H1 (cell line): ENCODE measurements around the gene TSGA10IP. TPM values are rescaled to one million over a fixed set of nuclear protein-coding genes. Genes with fewer than 3 reads are reported as not detected.

Source experiments
- CTCF ChIA-PET: fragments of 300-600 bp; sonication (Branson Sonifier 250); formaldehyde crosslinking; loops from one replicate; lab custom pipeline; 2021; ENCODE audit not compliant: partially characterized antibody; lab: Charles Lee
- POLR2A ChIA-PET: fragments of 300-600 bp; sonication (Branson Sonifier 250); formaldehyde crosslinking; loops from one replicate; lab custom pipeline; 2021; ENCODE audit warnings: inconsistent platforms; ENCODE audit not compliant: partially characterized antibody; lab: Charles Lee
- DNase-seq, 2 experiments: peaks; one replicate each; pipeline versions ENCODE4 v3.0.0 to v3.0.0-alpha.2; 2010 to 2022; ENCODE audit warnings: low spot score in 2 of 2, low read depth in 1 of 2, mixed read lengths in 1 of 2
- FAIRE-seq: peaks from 2 replicates; lab custom pipeline; 2011; peaks lifted over from hg19 to GRCh38; lab: Jason Lieb, UNC
- H2AFZ ChIP-seq: 2 replicates; pipeline ENCODE4 v1.8.1; 2012; ENCODE audit warnings: low read length, inconsistent platforms
- H2AK5ac ChIP-seq: 2 replicates; pipeline ENCODE4 v1.6.1; 2013; ENCODE audit warnings: low read depth, low read length
- H2BK120ac ChIP-seq: replicated peaks from 2 replicates; pipeline ENCODE3; 2013; ENCODE audit warnings: low read depth, low read length, inconsistent platforms
- H2BK12ac ChIP-seq: 2 replicates; pipeline ENCODE4 v1.6.1; 2013; ENCODE audit warnings: low read depth, low read length
- H2BK15ac ChIP-seq: 2 replicates; pipeline ENCODE4 v1.6.1; 2013; ENCODE audit warnings: low read length
- H2BK20ac ChIP-seq: 2 replicates; pipeline ENCODE4 v1.6.1; 2013; ENCODE audit warnings: low read length
- H2BK5ac ChIP-seq: 2 replicates; pipeline ENCODE4 v1.6.1; 2013; ENCODE audit warnings: low read depth, low read length
- H3K14ac ChIP-seq: 2 replicates; pipeline ENCODE4 v1.6.1; 2013; ENCODE audit warnings: inconsistent platforms; ENCODE audit not compliant: insufficient read length
- H3K18ac ChIP-seq: 2 replicates; pipeline ENCODE4 v1.6.1; 2013; ENCODE audit warnings: low read length; ENCODE audit errors: extremely low read depth
- H3K23ac ChIP-seq: 2 replicates; pipeline ENCODE4 v1.6.1; 2013; ENCODE audit warnings: inconsistent platforms; ENCODE audit not compliant: insufficient read length
- H3K23me2 ChIP-seq: 2 replicates; pipeline ENCODE4 v1.6.1; 2013; ENCODE audit warnings: low read depth, low read length
- H3K27ac ChIP-seq: 2 replicates; pipeline ENCODE4 v1.6.1; 2011; ENCODE audit warnings: low read depth, low read length, inconsistent platforms
- H3K27me3 ChIP-seq, 4 experiments: replicated peaks in 1 of 4; 1 replicate in 1 of 4; 2 replicates in 3 of 4; pipeline versions ENCODE4 v1.6.1 to v1.8.1; 2011 to 2013; ENCODE audit warnings: low read length in 3 of 4, mild to moderate bottlenecking in 3 of 4, inconsistent platforms in 2 of 4, mixed read lengths in 2 of 4, moderate library complexity in 1 of 4; ENCODE audit not compliant: control insufficient read depth in 3 of 4, insufficient read depth in 3 of 4; ENCODE audit errors: extremely low read depth in 1 of 4
- H3K36me3 ChIP-seq, 4 experiments: 2 replicates each; pipeline versions ENCODE4 v1.6.1 to v1.8.1; 2011 to 2013; ENCODE audit warnings: mild to moderate bottlenecking in 4 of 4, low read length in 3 of 4, moderate library complexity in 2 of 4, control low read depth in 1 of 4, inconsistent platforms in 1 of 4; ENCODE audit not compliant: insufficient read depth in 4 of 4, control insufficient read depth in 2 of 4
- H3K4ac ChIP-seq: replicated peaks from 2 replicates; pipeline ENCODE3; 2013; ENCODE audit warnings: low read length, low read depth, mixed read lengths, inconsistent platforms; ENCODE audit not compliant: insufficient read length
- H3K4me1 ChIP-seq, 4 experiments: replicated peaks in 1 of 4; 1 replicate in 1 of 4; 2 replicates in 3 of 4; pipeline versions ENCODE4 v1.6.1 to v1.8.1; 2011 to 2013; ENCODE audit warnings: low read length in 3 of 4, inconsistent platforms in 2 of 4, mixed read lengths in 1 of 4; ENCODE audit not compliant: insufficient read depth in 4 of 4, control insufficient read depth in 3 of 4
- H3K4me2 ChIP-seq, 2 experiments: 2 replicates each; pipeline versions ENCODE4 v1.6.1 to v1.8.1; 2011 to 2013; ENCODE audit warnings: low read depth in 2 of 2, low read length in 2 of 2, control low read depth in 1 of 2, inconsistent platforms in 1 of 2, mild to moderate bottlenecking in 1 of 2; ENCODE audit not compliant: insufficient read depth in 1 of 2
- H3K4me3 ChIP-seq, 4 experiments: fragments of 200-600, 300-600 bp in 1 of 4; sonication (generic), shearing (Covaris generic), sonication (Bioruptor Twin) in 1 of 4; 2 replicates each; pipeline versions ENCODE4 v1.5.1 to v1.8.1; 2011 to 2016; ENCODE audit warnings: low read length in 4 of 4, low read depth in 3 of 4, control low read depth in 2 of 4, inconsistent platforms in 2 of 4, mild to moderate bottlenecking in 2 of 4, mixed read lengths in 1 of 4, moderate library complexity in 1 of 4; ENCODE audit not compliant: insufficient read depth in 2 of 4; ENCODE audit errors: extremely low read depth in 1 of 4
- H3K56ac ChIP-seq: replicated peaks from 2 replicates; pipeline ENCODE3; 2013; ENCODE audit warnings: low read depth, mild to moderate bottlenecking, mixed read lengths, low read length, inconsistent platforms; ENCODE audit not compliant: insufficient read length
- H3K79me1 ChIP-seq: 2 replicates; pipeline ENCODE4 v1.6.1; 2013; ENCODE audit warnings: low read depth, low read length, control low read depth
- H3K79me2 ChIP-seq, 2 experiments: 2 replicates each; pipeline versions ENCODE4 v1.6.1 to v1.8.1; 2012 to 2013; ENCODE audit warnings: low read length in 2 of 2, mild to moderate bottlenecking in 2 of 2, inconsistent platforms in 1 of 2; ENCODE audit not compliant: insufficient read depth in 2 of 2, control insufficient read depth in 1 of 2
- H3K9ac ChIP-seq, 4 experiments: replicated peaks in 1 of 4; 1 replicate in 1 of 4; 2 replicates in 3 of 4; pipeline versions ENCODE4 v1.6.1 to v1.8.1; 2011 to 2013; ENCODE audit warnings: low read depth in 3 of 4, low read length in 3 of 4, control low read depth in 2 of 4, mild to moderate bottlenecking in 2 of 4, moderate library complexity in 2 of 4, inconsistent platforms in 1 of 4; ENCODE audit errors: extremely low read depth in 1 of 4
- H3K9me3 ChIP-seq, 2 experiments: 2 replicates each; pipeline versions ENCODE4 v1.6.1 to v1.8.1; 2012 to 2013; ENCODE audit warnings: mild to moderate bottlenecking in 2 of 2, moderate library complexity in 2 of 2, control low read depth in 1 of 2, inconsistent platforms in 1 of 2, low read depth in 1 of 2, low read length in 1 of 2, mixed read lengths in 1 of 2; ENCODE audit not compliant: insufficient read depth in 2 of 2
- H4K20me1 ChIP-seq, 2 experiments: replicated peaks in 1 of 2; 2 replicates each; pipeline versions ENCODE3 to v1.8.1; 2011 to 2013; ENCODE audit warnings: inconsistent platforms in 2 of 2, low read length in 2 of 2, mild to moderate bottlenecking in 1 of 2; ENCODE audit not compliant: insufficient read depth in 2 of 2, control insufficient read depth in 1 of 2
- H4K5ac ChIP-seq: 2 replicates; pipeline ENCODE4 v1.6.1; 2013; ENCODE audit warnings: low read length, low read depth, mixed read lengths, inconsistent platforms; ENCODE audit not compliant: insufficient read length
- H4K8ac ChIP-seq: 2 replicates; pipeline ENCODE4 v1.8.0; 2013; ENCODE audit warnings: mild to moderate bottlenecking, moderate library complexity, low read length, inconsistent platforms; ENCODE audit not compliant: insufficient read depth; ENCODE audit errors: extremely low read depth
- H4K91ac ChIP-seq: replicated peaks from 2 replicates; pipeline ENCODE3; 2013; ENCODE audit warnings: low read length, mixed read lengths, inconsistent platforms; ENCODE audit not compliant: insufficient read length
- BCL11A ChIP-seq, 2 experiments: IDR thresholded peaks; one replicate each; pipeline ENCODE4 v1.6.1; 2011; ENCODE audit warnings: low read depth in 2 of 2, low read length in 2 of 2, mild to moderate bottlenecking in 2 of 2
- BRCA1 ChIP-seq: IDR thresholded peaks from 2 replicates; pipeline ENCODE4 v1.6.1; 2012; ENCODE audit warnings: low read depth, low read length, improper control_type of control experiment
- CREB1 ChIP-seq: IDR thresholded peaks from 2 replicates; pipeline ENCODE4 v1.6.1; 2012; ENCODE audit warnings: inconsistent platforms
- EGR1 ChIP-seq: IDR thresholded peaks from 2 replicates; pipeline ENCODE4 v1.6.1; 2011; ENCODE audit warnings: low read depth, low read length, borderline replicate concordance
- GABPA ChIP-seq: IDR thresholded peaks from 2 replicates; pipeline ENCODE4 v1.6.1; 2011; ENCODE audit warnings: mild to moderate bottlenecking, low read length, moderate library complexity, borderline replicate concordance; ENCODE audit not compliant: insufficient read depth
- POLR2AphosphoS5 ChIP-seq: IDR thresholded peaks from 2 replicates; pipeline ENCODE4 v1.6.1; 2011; ENCODE audit warnings: low read depth, low read length
- POU5F1 ChIP-seq: IDR thresholded peaks from 2 replicates; pipeline ENCODE4 v1.6.1; 2011; ENCODE audit warnings: low read depth, mild to moderate bottlenecking, low read length, moderate library complexity
- RBBP5 ChIP-seq: IDR thresholded peaks from 2 replicates; pipeline ENCODE4 v1.7.1; 2012; ENCODE audit warnings: low read depth, mild to moderate bottlenecking, inconsistent platforms, low read length, moderate library complexity, borderline replicate concordance
- RXRA ChIP-seq: IDR thresholded peaks from 2 replicates; pipeline ENCODE4 v1.6.1; 2011; ENCODE audit warnings: low read depth, mild to moderate bottlenecking, low read length, moderate library complexity; ENCODE audit not compliant: insufficient read depth
- SAP30 ChIP-seq: fragments of 300-600 bp; sonication (generic); IDR thresholded peaks from 2 replicates; pipeline ENCODE4 v1.7.1; 2012; ENCODE audit warnings: low read length, moderate library complexity, mild to moderate bottlenecking, inconsistent platforms; ENCODE audit not compliant: insufficient read depth, insufficient replicate concordance
- SIRT6 ChIP-seq: IDR thresholded peaks from one replicate; pipeline ENCODE4 v1.7.1; 2012; ENCODE audit warnings: low read length, inconsistent platforms
- TBP ChIP-seq: IDR thresholded peaks from 2 replicates; pipeline ENCODE4 v1.6.1; 2011; ENCODE audit warnings: low read depth, low read length, improper control_type of control experiment
- TCF12 ChIP-seq: IDR thresholded peaks from 2 replicates; pipeline ENCODE4 v1.6.1; 2011; ENCODE audit warnings: low read depth, mild to moderate bottlenecking, low read length
- WGBS, 2 experiments: shearing (Covaris generic) in 1 of 2; methylation state at CpG; one replicate each; pipeline versions ENCODE4 v1.1.6 to v1.1.7; 2013 to 2015; ENCODE audit warnings: low lambda C conversion rate in 2 of 2, mixed read lengths in 2 of 2, inconsistent platforms in 1 of 2, low coverage in 1 of 2, missing lambda C conversion rate in 1 of 2; ENCODE audit not compliant: insufficient replicate concordance in 2 of 2, insufficient coverage in 1 of 2, insufficient read length in 1 of 2; ENCODE audit errors: extremely low coverage in 1 of 2, missing lambda C conversion rate in 1 of 2; 5-methylcytosine and 5-hydroxymethylcytosine counted together
- polyA plus RNA-seq, 7 experiments: library from polyadenylated mRNA; depleted of rRNA in 3 of 7; stranded (reverse) in 5 of 7; unstranded in 2 of 7; fragments of >200 nt in 5 of 7; fragments of 200-250 nt in 2 of 7; gene quantifications; 1 replicate in 5 of 7; 2 replicates in 1 of 7; 4 replicates in 1 of 7; pipeline versions ENCODE4 v1.2.1 to v1.2.3, GENCODE V29; 2011 to 2013; ENCODE audit warnings: missing spikeins in 2 of 7, mixed read lengths in 2 of 7
- total RNA-seq: library from RNA; stranded (reverse); fragmentation: NEBNext Ultra II Directional; extraction: Animal tissue kit (Norgen Biotek cat#: 25700); gene quantifications from 2 replicates; pipeline ENCODE4 v1.2.1, GENCODE V29; 2021

TSGA10IP gene
- total and polyA plus RNA-seq, 2 of the 8 experiments (the other 6 are each of a cell fraction or from before 2014, with no cell fraction given), result 1.9 to 6.0 TPM

- no peak overlapping the region for H2AFZ ChIP-seq
- no peak overlapping the region for H3K27ac ChIP-seq
- DNase-seq, result no peak
- ChIA-PET CTCF (interaction anchor here (0.6 to 2.0 kb wide), 2 partner anchors 16 to 322 kb away, joined by 3 to 9 read pairs; no protein-coding TSS in a partner anchor), POLR2A (interaction anchor here (1.0 to 1.8 kb wide), 2 partner anchors 44 to 46 kb away, joined by 3 to 7 read pairs; no protein-coding TSS in a partner anchor)
- peaks cover 8% of the 10 kb centered on the region for H3K79me1 ChIP-seq
- no peak overlapping the region for H2AK5ac ChIP-seq
- H3K23ac ChIP-seq, result no peak overlapping the region
- no peak overlapping the region for H3K4me2 ChIP-seq
- no peaks in the 10 kb centered on the region for H3K9me3 ChIP-seq
- no peak overlapping the region for H3K4me3 ChIP-seq
- H4K91ac ChIP-seq, result no peak overlapping the region
- WGBS, 2 experiments, result 89% methylated on average over 13 of the region's 13 CpGs; no CpG with 5 or more reads in 1 of the 2 experiments
- H3K23me2 ChIP-seq, result 0 out of 2 replicates have a peak, but pooled peaks cover 2% of the 10 kb centered on the region
- peaks cover 0 to 17% (median 6%) of the 10 kb centered on the region in 4 experiments; a peak in 5 of 7 replicates for H3K4me1 ChIP-seq
- H2BK5ac ChIP-seq, result peak overlapping the region; percentile 49
- no peak overlapping the region for H3K18ac ChIP-seq
- FAIRE-seq, result no peak
- peak overlapping the region; percentile 71; the same call in 1 of the 2 replicates for H2BK12ac ChIP-seq
- H4K5ac ChIP-seq, result no peak overlapping the region
- H3K27me3 ChIP-seq, result peaks cover 2 to 8% (median 6%) of the 10 kb centered on the region in 4 experiments
- peak overlapping the region; percentile 76 for H3K4ac ChIP-seq
- H2BK120ac ChIP-seq, result no peak overlapping the region
- H4K8ac ChIP-seq, result peak overlapping the region; percentile 32; the same call in 1 of the 2 replicates
- no peak overlapping the region for H3K9ac ChIP-seq
- H2BK20ac ChIP-seq, result no peak overlapping the region
- TF ChIP-seq CREB1, result no peak
- no peak for TF ChIP-seq RBBP5
- no peak for TF ChIP-seq BCL11A (IDR thresholded peaks at IDR 0.05; ENCODE audit: low read depth in 2 of 2, low read length in 2 of 2)
- TF ChIP-seq SIRT6, result no peak
- TF ChIP-seq GABPA, result no peak
- no peak for TF ChIP-seq POU5F1
- TF ChIP-seq EGR1, result no peak
- TF ChIP-seq TCF12, result no peak
- no peak for TF ChIP-seq BRCA1
- TF ChIP-seq SAP30, result no peak
- no peak for TF ChIP-seq POLR2AphosphoS5
- TF ChIP-seq RXRA, result no peak
- no peak for TF ChIP-seq TBP
- H3K14ac ChIP-seq, result no peak overlapping the region
- H3K36me3 ChIP-seq, result peaks cover 0 to 10% (median 4%) of the 10 kb centered on the region in 4 experiments; a peak in 5 of 8 replicates
- no peak overlapping the region for H3K56ac ChIP-seq
- H4K20me1 ChIP-seq, result peaks cover 0 to 4% of the 10 kb centered on the region in 2 experiments
- peaks cover 0 to 15% of the 10 kb centered on the region in 2 experiments; a peak in 2 of 4 replicates for H3K79me2 ChIP-seq
- 0 out of 2 replicates have a peak overlapping the region, but pooled peaks have one; percentile 18 for H2BK15ac ChIP-seq
Observed at GRCh38 chr11:66006134-66006890, 61.0 kb downstream of the TSGA10IP start.
